Stimulated activated CD4-positive, alpha-beta T cell treated with anti-CD3 and anti-CD28 coated beads, TNF-alpha, amount 100 ng/mL, for 1 hour (primary cell): ENCODE measurements around the gene SEC24B.
"Not testable (repeated sequence)": the region's sequence is repeated elsewhere in the genome, so short reads cannot be mapped to it uniquely, and the experiment has no call there.

Experiments
- DNase-seq, 3 donors: peaks; one replicate each; pipeline ENCODE4 v3.0.0-alpha.2; 2020; ENCODE audit warnings: low read depth in 3 of 3, low spot score in 1 of 3

Gene SEC24B

DNA sequence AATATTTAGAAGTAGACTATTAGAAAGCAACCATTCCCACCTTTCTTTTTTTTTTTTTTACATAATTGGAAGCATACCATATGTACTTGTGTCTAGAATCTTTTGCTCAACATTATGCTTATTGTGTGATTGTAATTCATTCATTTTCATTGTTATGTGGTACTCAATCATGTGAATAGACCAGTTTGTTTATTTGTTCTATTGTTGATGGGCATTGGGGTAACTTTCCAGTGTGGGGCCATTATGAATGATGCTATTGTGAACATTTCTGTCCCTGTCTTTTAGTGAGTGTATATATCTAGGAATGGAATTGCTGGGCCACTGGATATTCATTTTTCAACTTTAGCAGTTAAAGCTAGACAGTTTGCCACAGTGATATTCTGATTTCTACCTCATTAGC is 63.9 kb downstream of the SEC24B start:
- no peak for DNase-seq

DNA sequence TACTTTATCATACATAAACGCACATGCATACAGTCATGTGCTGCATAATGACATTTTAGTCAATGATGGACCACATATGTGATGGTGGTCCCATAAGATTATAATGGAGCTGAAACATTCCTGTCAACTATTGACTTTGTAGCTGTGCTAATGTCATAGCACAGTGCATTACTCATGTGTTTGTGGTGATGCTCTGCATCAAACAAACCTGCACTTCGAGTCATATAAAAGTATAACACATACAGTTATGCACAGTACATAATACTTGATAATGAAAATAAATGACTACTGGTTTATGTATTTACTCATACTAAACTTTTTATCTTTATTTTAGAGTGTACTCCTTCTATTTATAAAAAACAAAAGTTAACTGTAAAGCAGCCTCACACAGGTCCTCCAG is 65.9 kb downstream of the SEC24B start:
- no peak for DNase-seq

DNA sequence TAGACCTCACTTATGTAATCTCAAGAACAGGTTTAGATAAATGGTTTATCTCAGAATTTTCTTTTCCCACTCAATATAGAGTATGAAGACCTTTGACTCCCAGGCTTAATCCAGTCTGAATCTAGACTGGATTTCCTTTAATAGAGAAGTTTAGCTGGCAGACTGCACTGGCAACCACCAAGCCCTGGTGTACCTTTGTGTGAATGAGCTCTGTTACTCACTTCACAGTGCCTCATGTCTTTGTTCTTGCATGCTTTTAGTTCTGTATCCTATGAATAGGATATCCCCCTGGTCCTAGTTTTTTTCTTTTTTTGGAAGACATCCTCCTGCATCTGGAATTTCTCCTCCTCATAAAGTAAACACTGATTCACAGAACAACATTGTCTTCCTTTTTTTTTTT is 73.3 kb downstream of the SEC24B start:
- DNase-seq = no peak

DNA sequence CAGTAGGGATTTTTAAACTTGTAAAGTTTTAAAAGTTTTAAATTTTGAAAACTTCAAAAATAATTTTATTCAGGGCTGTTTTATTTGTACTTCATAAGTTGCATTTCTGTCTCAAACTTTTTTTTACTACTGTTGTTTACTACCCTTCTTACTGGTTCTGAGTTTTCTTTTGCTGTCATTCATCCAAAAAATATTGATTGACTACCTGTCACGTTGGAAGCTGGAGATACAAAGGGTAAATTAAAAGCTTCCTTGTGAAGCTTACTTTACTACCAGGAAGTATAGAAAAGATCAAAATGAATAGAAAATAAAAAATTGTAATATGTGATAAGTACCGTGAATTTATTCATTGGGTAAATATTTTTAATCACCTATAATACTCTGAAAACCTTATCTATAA is 77.1 kb downstream of the SEC24B start:
- no peak for DNase-seq

DNA sequence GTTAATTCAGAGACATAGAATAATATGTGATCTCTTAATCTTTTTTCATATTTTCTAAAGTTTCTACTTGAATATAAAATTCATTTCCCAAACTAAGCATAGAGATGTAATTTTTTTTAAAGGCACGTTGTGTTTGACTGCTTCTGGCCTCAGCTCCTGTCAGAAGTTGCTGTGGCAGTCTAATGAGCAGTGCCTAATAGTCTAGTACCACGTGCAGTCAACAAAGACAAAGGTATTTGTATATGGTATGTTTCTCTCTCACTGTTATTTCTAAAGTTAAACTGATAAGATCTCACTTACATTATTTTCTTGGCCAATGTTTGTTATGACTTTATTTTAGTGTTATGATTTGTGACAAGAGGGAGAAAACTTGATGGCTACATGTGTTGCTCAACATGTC is 77.8 kb downstream of the SEC24B start:
- DNase-seq = no peak

DNA sequence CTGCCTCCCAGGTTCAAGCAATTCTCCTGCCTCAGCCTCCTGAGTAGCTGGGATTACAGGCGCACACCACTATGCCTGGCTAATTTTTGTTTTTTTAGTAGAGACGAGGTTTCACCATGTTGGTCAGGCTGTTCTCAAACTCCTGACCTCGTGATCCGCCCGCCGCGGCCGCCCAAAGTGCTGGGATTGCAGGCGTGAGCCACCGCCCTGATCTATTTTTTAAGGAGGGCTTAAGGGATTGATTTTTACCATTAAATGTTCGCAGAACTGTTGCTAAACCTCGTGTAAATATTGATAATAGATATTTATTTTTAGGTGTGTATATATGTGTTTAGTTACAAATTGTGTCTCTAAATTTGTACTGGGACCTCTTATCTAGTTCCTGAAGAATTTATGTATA is 79.8 kb downstream of the SEC24B start:
- DNase-seq = not testable (repeated sequence)

DNA sequence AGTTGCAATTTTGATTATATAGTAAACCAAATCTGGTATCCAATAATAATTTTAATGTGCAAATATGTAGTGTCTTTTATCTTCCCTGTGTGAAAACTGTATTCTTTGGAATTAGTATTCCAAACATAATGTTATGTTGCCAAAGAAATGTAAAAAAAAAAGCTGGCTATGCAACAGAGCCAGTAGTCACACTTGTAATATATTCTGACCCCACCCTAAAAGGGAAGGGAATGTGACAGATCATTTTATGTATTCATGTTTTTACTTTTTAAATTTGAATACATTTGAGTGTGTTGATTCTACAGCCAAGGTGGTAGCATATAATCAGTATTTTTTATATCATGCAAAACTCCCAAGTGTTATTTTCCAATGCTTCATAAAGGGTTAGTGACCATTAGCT is 98.6 kb downstream of the SEC24B start:
- DNase-seq = no peak

DNA sequence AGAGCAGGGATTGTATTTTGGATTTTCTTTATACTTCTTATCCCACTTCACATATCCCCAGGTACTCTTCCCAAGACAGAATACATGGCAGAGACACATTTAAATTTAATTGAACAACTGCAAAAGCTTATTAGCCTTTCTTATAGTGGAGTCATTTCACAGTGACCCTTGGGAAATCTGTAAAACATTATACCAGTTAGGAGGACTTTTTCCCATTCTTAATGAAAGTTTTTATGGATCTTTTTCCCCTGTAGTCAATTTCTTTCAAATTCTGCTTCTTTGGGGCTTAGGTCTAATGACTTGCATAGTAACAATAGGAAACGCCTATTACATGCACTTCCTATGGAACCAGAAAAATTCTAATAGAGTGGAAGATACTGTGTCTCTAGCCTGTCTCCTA is 111.8 kb downstream of the SEC24B start:
- DNase-seq = no peak

DNA sequence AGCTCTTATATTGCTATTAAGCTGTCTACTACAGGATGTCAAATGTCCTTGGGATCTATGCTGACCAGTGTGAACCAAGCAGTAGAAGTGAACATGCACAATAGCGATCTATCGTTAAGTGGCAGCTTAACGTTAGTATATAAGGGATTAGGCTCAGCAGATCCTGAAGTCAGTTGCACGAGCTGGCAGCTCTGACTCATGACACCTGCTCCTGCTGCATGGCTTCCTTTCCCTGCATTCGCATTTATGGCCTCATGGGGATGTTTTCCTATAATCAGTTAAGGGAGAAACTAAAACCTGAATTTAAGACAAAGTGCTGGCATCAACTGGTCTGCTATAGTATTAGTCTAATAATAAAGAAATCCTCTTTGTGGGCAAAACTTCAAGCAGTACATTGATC is 113.8 kb downstream of the SEC24B start:
- no peak for DNase-seq

DNA sequence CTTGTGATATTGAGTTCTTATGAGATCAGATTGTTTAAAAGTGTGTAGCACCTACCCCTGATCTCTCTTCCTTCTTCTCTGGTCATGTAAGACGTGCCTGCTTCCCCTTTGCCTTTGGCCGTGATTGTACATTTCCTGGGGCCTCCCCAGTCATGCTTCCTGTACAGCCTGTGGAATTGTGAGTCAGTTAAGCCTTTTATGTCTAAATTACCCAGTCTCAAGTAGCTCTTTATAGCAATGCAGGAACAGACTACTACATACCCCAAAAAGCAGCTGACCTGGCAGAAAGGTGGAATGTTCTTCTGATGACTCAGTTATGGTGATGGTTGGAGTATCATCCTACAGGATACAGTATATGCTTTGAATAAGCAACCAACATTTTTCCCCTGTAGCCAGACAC is 115.0 kb downstream of the SEC24B start:
- no peak for DNase-seq

DNA sequence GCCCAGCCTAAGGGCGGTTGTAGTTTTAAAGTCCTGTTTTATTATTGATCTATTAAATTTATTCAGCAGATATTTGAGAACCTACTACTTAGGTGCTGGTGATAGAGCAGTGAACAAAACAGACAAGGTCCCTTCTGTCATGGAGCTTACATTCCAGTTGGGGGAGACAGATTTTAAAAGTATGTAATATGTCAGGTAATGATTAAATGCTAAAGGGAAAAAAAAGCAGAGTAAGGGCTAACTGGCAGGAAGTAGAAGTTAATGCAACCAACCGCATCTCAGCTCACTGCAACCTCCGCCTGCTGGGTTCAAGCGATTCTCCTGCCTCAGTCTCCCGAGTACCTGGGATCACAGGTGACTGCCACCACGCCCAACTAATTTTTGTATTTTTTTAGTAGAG is 118.6 kb downstream of the SEC24B start:
- DNase-seq = no peak

DNA sequence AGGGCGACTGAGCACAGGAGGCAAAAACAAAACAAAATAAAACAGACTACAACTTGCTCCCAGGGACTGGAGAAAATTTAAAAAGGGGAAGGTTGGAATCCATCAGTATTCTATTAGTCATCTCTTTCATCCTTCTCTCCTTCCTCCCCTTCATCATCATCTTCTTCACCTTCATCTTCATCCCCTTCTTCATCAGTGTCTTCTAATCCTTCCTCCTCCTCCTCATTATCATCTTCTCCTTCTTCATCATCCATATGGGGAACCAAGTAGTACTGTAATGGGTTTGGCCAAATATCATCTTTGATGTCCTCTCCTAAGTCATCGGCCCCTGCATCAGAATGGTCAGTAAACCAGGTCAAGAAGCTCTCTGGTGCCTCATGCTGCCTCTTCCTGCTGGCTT is 119.5 kb downstream of the SEC24B start:
- DNase-seq = no peak

DNA sequence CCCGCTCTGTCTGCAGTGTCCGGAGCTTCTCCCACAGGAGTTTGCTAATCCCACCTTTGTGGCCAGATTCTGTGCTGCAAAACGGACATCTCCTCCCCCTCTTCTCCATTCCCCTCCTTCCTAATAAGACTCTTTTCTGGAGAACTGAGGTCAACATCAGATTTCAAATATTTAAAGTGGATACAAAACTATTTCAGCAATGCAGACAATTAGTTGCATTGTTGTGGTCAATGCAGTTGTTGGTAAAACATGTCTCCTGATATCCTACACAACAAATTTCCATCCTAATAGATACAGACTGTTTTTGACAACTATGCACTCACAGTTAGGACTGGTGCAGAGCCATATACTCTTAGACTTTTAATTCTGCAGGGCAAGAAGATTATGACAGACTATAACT is 121.4 kb downstream of the SEC24B start:
- DNase-seq = no peak

DNA sequence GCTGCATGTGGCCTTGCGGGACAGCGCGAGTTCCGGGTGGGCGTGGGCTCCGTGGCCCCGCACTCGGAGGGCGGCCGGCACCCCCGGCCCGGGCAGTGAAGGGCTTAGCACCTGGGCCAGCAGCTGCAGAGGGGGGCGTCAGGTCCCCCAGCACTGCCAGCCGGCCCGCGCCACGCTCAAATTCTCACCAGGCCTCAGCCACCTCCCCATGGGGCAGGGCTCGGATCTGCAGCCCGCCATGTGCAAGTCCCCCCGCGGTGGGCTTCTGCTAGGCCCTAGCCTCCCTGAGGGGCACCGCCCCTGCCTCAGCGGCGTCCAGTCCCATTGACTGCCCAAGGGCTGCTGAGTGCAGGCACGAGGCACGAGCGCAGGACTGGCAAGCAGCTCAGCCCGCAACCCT is 123.8 kb downstream of the SEC24B start:
- no peak for DNase-seq

DNA sequence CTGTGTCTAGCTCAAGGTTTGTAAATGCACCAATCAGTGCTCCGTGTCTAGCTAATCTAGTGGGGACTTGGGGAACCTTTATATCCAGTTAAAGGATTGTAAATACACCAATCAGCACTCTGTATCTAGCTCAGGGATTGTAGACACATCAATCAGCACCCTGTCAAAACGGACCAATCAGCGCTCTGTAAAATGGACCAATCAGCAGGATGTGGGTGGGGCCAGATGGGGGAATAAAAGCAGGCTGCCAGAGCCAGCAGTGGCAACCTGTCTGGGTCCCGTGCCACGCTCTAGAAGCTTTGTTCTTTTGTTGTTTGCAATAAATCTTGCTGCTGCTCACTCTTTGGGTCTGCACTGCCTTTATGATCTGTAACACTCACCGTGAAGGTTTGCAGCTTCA is 124.5 kb downstream of the SEC24B start:
- not testable (repeated sequence) for DNase-seq

DNA sequence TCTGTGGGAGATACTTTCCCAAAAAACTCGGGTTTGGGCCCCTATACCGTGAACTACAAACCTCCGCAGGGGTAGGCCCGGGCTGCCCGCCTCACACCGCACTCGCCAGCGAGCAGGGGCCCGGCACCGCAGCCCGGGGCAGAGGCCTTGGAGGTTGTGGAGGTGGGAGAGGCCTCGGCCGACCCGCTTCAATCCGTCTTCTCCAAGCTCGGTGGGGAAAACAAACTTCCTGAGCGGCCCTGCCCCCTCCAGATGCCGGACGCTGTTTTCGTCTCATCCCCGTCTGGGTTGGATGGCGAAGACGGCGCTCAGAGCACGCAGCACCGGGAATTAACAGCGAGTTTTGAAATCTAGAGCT is 126.0 kb downstream of the SEC24B start:
- peak in 1 of 3 donors; percentile 4 for DNase-seq

DNA sequence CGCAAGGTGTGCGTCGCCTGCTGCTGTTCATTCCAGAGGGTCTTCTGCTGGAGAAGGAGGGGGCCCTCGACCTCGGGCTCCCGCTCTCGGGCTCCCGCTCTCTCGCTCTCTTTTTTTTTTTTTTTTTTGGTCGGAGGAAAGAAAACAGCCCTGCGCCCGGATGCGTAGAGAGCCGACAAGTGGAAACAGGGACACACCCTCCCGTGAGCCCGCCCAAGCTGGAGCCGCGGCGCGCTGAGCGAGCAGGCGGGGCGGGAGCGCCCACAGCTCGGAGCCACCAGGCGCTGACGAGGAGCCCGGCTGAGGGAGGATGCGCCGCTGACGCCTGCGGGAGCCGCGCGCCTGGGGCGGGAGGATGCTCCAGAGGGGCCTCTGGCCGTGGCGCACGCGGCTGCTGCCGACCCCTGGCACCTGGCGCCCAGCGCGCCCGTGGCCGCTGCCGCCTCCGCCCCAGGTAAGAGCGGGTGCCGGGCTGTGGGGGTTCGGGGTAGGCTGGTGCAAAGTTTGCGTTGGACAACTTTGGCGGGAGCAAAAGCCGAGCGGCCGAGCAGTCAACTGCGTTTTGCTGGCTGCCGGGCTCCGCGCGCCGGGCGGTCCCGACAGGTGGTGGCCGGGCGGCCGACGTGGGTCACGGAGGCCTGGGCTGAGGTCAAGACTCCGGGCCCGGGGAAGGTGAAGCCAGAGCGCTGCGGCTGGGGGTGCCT is 126.5 kb downstream of the SEC24B start, which contains the start of gene MCUB:
TSS of gene MCUB (plus strand) at position 264 of the 704 bp plus-strand sequence. CDS start at position 356, 92 bp downstream.
- DNase-seq = peak; percentile 74 to 83 (median 78)

DNA sequence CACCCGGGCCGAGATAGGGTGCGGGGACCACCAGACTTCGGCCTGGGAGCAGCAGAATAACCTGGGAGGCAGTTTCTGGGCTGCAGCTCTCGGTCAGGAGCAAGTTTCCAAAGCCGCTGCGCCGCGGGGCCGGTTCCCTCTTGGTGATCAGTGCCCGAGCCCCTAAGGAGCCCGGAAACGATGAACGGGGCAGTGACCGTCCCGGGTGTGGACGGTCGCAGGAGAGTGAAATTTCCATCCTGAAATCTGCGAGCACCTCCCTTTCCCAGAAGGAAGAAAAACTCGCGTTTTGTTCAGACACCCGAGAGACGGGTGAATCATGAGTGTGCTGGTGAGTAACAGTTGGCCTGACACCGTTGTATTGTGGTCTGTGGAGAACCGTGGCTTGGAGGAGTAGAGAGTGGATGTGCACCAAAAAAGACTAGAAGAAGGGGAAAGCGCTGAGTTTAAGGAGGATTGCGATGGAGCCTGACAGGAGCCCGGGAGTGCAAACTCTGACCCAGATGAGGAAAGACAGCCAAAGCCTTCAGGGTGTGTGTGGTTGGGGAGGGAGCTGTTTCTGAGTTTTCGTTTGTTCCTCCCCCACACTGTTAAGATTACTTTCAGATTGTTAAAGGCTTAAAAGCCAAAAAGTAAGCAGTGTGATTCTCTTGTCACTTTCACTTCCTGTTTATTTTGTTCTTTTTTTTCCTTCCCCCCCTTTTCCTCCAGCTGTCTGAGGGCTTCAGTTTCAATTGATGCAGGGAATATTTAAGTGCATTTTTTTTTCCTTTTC is 127.3 kb downstream of the SEC24B start:
- DNase-seq = peak in 2 of 3 donors; percentile 5 to 21

DNA sequence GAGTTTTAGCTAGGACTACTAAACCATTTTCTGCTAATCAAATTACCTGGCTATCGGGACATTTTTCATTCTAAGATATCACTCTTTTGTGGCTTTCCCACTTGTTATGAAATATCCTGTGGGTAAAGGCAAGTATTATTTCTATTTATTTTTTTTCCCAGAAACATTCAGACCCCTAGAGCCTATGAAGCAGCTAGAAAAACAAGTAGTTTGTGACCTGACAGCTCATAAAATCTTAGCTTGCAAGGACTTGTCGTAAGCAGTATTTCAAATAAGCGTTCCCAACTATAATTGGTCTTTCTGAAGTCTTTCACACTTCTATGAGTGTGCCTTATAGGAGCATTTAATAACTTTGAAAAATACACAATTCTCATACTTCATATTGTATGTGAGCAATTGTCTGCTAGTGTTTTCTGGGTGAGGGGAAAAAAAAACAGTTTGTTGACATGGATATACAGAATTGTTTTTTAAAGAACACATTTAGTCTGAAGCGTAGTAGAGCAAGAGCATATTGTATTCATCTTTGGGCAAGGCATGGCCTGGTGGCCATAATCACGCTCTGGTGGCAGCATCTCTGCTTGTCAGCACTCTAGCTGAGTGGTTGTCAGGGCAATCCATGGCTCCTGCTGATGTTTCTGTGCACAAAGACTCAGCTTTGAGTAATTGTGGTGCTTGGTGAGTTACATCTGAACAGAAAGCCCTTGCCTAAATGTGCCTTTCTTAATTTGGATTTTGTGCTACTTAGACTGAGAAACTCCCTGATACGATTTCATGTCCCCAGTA is 129.0 kb downstream of the SEC24B start:
- no peak for DNase-seq

DNA sequence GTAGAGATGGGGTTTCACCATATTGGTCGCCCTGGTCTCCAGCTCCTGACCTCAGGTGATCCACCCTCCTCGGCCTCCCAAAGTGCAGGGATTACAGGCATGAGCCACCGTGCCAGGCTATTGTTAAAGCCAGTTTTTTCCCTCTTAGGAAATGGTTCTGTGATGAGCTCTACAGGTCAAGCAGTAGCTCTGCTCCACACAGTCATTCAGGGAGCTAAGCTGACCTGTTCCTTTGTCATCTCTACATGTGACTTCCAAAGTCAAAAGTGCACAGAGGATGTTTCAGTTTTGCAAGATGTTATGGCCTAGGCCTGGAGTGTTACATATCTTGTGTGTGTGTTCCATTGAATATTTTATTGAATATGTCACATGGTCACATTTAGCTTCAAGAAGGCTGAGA is 137.9 kb downstream of the SEC24B start:
- no peak for DNase-seq

DNA sequence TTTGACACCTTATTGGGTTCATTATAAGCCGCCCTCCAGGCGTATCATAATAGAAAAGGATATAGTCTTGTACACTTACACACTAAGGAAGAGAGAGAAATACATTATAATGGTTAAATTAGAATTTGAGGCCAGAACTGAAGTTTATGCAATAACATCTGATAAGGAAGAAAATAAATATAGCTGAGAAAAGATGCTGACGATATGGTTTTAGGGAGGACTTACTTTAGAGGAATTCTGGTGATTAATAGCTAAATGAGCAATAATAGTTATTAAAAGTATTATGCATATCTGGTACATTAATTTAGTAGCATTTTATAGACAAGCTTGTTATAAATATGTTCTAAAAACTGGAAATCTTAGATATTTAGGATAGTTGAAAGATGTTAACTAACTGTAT is 138.5 kb downstream of the SEC24B start:
- no peak for DNase-seq

DNA sequence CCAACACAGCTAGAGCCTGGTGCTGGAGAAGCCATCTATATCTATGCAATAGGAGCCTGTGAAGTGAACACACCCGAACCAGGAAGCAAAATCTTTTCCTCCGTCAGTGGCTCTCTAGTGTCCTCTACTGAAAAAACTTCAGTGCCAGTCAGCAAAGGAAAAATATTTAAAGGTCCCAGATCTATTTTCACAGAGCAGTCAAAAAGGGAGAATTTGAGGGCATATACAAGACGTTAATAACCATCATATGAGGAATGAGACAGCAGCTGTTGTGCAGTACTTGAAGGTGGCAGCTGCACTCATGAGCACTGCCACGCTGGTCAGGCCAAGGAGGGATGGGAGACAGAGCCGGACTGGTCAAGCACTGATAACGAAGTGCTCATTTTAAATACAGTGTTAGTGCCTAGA is 140.8 kb downstream of the SEC24B start:
- no peak for DNase-seq
